Keratinocyte (primary cell): ENCODE data around the gene RP9. TPM values are rescaled to one million over a fixed set of nuclear protein-coding genes. Genes with fewer than 3 reads are reported as not detected.
"Not testable (repeated sequence)": the region's sequence is repeated elsewhere in the genome, so short reads cannot be mapped to it uniquely, and the experiment has no call there.

Experiments used
- DNase-seq: peaks from one replicate; pipeline ENCODE4 v3.0.0-alpha.2; 2011; ENCODE audit warnings: low read depth, missing footprints, low spot score
- FAIRE-seq: peaks from 2 replicates; lab custom pipeline; 2011; peaks lifted over from hg19 to GRCh38; lab: Jason Lieb, UNC
- H2AFZ ChIP-seq: 2 replicates; pipeline ENCODE4 v1.6.0; 2012; ENCODE audit warnings: low read length, control low read depth, inconsistent platforms; ENCODE audit not compliant: control insufficient read depth
- H3K27ac ChIP-seq: 2 replicates; pipeline ENCODE4 v1.5.1; 2011; ENCODE audit warnings: low read length; ENCODE audit not compliant: control insufficient read depth, insufficient read depth
- H3K27me3 ChIP-seq: 3 replicates; pipeline ENCODE4 v1.6.0; 2011; ENCODE audit warnings: low read length; ENCODE audit not compliant: control insufficient read depth, insufficient read depth; ENCODE audit errors: extremely low read depth
- H3K36me3 ChIP-seq, 2 experiments: 2 replicates in 1 of 2; 3 replicates in 1 of 2; pipeline ENCODE4 v1.5.1; 2011; ENCODE audit warnings: low read length in 2 of 2, mild to moderate bottlenecking in 1 of 2; ENCODE audit not compliant: control insufficient read depth in 2 of 2, insufficient read depth in 2 of 2; ENCODE audit errors: extremely low read depth in 1 of 2
- H3K4me1 ChIP-seq: 3 replicates; pipeline ENCODE4 v1.5.1; 2011; ENCODE audit warnings: low read length; ENCODE audit not compliant: control insufficient read depth, insufficient read depth; ENCODE audit errors: extremely low read depth
- H3K4me2 ChIP-seq: 3 replicates; pipeline ENCODE4 v1.6.0; 2011; ENCODE audit warnings: low read depth, low read length; ENCODE audit not compliant: control insufficient read depth, insufficient read depth; ENCODE audit errors: extremely low read depth
- H3K4me3 ChIP-seq, 3 experiments: fragments of 200-600 bp in 1 of 3; sonication (generic) in 1 of 3; 2 replicates in 2 of 3; 3 replicates in 1 of 3; pipeline ENCODE4 v1.5.1; 2011 to 2016; ENCODE audit warnings: low read length in 3 of 3, mild to moderate bottlenecking in 3 of 3, control low read depth in 2 of 3, inconsistent platforms in 1 of 3, low read depth in 1 of 3, mixed read lengths in 1 of 3, mixed run types in 1 of 3, moderate library complexity in 1 of 3; ENCODE audit not compliant: control insufficient read depth in 2 of 3, insufficient read depth in 2 of 3; ENCODE audit errors: extremely low read depth in 1 of 3
- H3K79me2 ChIP-seq: 2 replicates; pipeline ENCODE4 v1.6.0; 2012; ENCODE audit warnings: low read length; ENCODE audit not compliant: control insufficient read depth, insufficient read depth
- H3K9ac ChIP-seq: 3 replicates; pipeline ENCODE4 v1.6.0; 2011; ENCODE audit warnings: low read length; ENCODE audit not compliant: control insufficient read depth, insufficient read depth; ENCODE audit errors: extremely low read depth
- H3K9me1 ChIP-seq: 3 replicates; pipeline ENCODE4 v1.6.0; 2011; ENCODE audit warnings: low read length; ENCODE audit not compliant: control insufficient read depth, insufficient read depth; ENCODE audit errors: extremely low read depth
- H3K9me3 ChIP-seq: 2 replicates; pipeline ENCODE4 v1.5.1; 2012; ENCODE audit warnings: low read depth, low read length; ENCODE audit not compliant: control insufficient read depth
- H4K20me1 ChIP-seq: 3 replicates; pipeline ENCODE4 v1.6.0; 2011; ENCODE audit warnings: low read length; ENCODE audit not compliant: control insufficient read depth, insufficient read depth; ENCODE audit errors: extremely low read depth
- CTCF ChIP-seq, 3 experiments: IDR thresholded peaks in 1 of 3; conservative IDR thresholded peaks in 1 of 3; optimal IDR thresholded peaks in 1 of 3; 2 replicates in 2 of 3; 3 replicates in 1 of 3; pipeline versions ENCODE3 to v1.5.1; 2011; ENCODE audit warnings: low read length in 3 of 3, mild to moderate bottlenecking in 3 of 3, moderate library complexity in 2 of 3, control low read depth in 1 of 3, inconsistent platforms in 1 of 3; ENCODE audit not compliant: insufficient read depth in 2 of 3; ENCODE audit errors: extremely low read depth in 1 of 3
- EZH2 ChIP-seq: IDR thresholded peaks from one replicate; pipeline ENCODE4 v1.6.1; 2012; ENCODE audit warnings: inconsistent platforms, mild to moderate bottlenecking, low read length, moderate library complexity
- dilution Hi-C: fragments of 300-500 bp; cut with MboI; formaldehyde crosslinking; loops from one replicate; pipeline ENCODE4 v1.7.0; 2020; ENCODE audit warnings: low sequenced_read_pairs; ENCODE audit not compliant: extremely low pct_ligation_motif_present
- polyA plus RNA-seq, 5 experiments: library from polyadenylated mRNA; depleted of rRNA in 3 of 5; stranded (reverse) in 3 of 5; stranded (forward) in 1 of 5; unstranded in 1 of 5; fragments of >200 nt; gene quantifications; 1 replicate in 1 of 5; 2 replicates in 3 of 5; 3 replicates in 1 of 5; pipeline versions ENCODE4 v1.2.1 to v1.2.3, GENCODE V29; 2011 to 2012; ENCODE audit warnings: missing spikeins in 2 of 5, low read depth in 1 of 5, low replicate concordance in 1 of 5

Gene RP9
- polyA plus RNA-seq, 1 donor (not counting 4 experiments of a cell fraction or from before 2014, with no cell fraction given): 17.4 TPM

GRCh38 chr7:33099154-33099940, 9.9 kb downstream of the RP9 start:
- DNase-seq (no peak), FAIRE-seq (no peak)
- TF ChIP-seq CTCF (optimal IDR thresholded peaks at IDR 0.05 in 1 of 3, IDR thresholded peaks at IDR 0.05 in 1 of 3, conservative IDR thresholded peaks at IDR 0.05 in 1 of 3; ENCODE audit: extremely low read depth in 1 of 3, insufficient read depth in 2 of 3, low read length in 3 of 3): no peak
- TF ChIP-seq EZH2: no peak
- Histone ChIP-seq H2AFZ (no peak overlapping the region), H3K9ac (no peak overlapping the region), H3K4me1 (no peaks in the 10 kb centered on the region), H3K4me3 (no peak overlapping the region), H3K36me3 (peaks cover 20 to 29% of the 10 kb centered on the region in 2 experiments), H3K4me2 (no peak overlapping the region), H4K20me1 (no peaks in the 10 kb centered on the region), H3K9me3 (no peaks in the 10 kb centered on the region), H3K79me2 (peaks cover 18% of the 10 kb centered on the region), H3K27ac (no peak overlapping the region), H3K9me1 (no peaks in the 10 kb centered on the region), H3K27me3 (no peaks in the 10 kb centered on the region)
- dilution Hi-C loops: no loop called here

GRCh38 chr7:33094745-33095275, 14.4 kb downstream of the RP9 start:
- H3K27ac ChIP-seq, H3K79me2 ChIP-seq, H3K4me2 ChIP-seq, H2AFZ ChIP-seq, H4K20me1 ChIP-seq, H3K4me1 ChIP-seq, H3K4me3 ChIP-seq, DNase-seq, FAIRE-seq, H3K27me3 ChIP-seq, dilution Hi-C loops, H3K9me3 ChIP-seq, H3K9ac ChIP-seq, H3K9me1 ChIP-seq: not testable (repeated sequence)
- peaks cover 16% of the 10 kb centered on the region in 2 experiments for H3K36me3 ChIP-seq
